ENCODE measurements around the gene CREBBP. TPM values are rescaled to one million over a fixed set of nuclear protein-coding genes. Genes with fewer than 3 reads are reported as not detected.

The CREBBP gene
- total and polyA plus RNA-seq, 9 of the 15 experiments (the other 6 are each of a cell fraction or from before 2014, with no cell fraction given), result 0.70 to 24.8 (median 5.6) TPM

DNA sequence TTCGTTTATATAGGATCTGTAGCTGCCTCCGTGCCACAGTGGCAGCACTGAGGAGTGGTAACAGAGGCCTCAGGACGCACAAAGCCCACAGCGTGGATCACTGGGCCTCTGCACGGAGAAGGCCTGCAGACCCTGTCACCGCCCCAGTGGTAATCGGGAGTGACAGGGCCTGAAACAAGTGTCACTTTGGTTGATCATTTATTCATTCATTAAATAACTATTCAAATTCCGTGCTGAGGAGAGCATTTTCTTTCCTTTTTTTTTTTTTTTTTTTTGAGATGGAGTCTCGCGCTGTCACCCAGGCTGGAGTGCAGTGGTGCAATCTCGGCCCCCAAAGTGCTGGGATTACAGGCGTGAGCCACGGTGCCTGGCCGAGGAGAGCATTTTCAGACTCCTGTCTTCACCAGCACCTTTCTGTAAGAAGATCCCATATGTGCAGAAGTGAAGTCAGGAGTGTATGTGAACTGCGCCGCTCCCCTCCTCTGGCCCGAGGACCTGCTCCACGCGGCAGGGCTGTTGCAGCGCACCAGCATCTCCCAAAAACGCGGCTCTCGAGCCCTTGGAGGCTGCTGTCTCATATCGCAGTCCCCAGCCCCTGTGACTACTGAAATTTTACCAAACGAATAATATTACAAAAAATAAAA is 118.3 kb downstream of the CREBBP start (continued):
- TF ChIP-seq, protein P1, sequence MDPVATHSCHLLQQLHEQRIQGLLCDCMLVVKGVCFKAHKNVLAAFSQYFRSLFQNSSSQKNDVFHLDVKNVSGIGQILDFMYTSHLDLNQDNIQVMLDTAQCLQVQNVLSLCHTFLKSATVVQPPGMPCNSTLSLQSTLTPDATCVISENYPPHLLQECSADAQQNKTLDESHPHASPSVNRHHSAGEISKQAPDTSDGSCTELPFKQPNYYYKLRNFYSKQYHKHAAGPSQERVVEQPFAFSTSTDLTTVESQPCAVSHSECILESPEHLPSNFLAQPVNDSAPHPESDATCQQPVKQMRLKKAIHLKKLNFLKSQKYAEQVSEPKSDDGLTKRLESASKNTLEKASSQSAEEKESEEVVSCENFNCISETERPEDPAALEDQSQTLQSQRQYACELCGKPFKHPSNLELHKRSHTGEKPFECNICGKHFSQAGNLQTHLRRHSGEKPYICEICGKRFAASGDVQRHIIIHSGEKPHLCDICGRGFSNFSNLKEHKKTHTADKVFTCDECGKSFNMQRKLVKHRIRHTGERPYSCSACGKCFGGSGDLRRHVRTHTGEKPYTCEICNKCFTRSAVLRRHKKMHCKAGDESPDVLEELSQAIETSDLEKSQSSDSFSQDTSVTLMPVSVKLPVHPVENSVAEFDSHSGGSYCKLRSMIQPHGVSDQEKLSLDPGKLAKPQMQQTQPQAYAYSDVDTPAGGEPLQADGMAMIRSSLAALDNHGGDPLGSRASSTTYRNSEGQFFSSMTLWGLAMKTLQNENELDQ (CRISPR knock-in tag; IDR thresholded peaks at IDR 0.05; ENCODE audit: borderline replicate concordance), result no peak
- TF ChIP-seq ETV1 (tag; conservative IDR thresholded peaks at IDR 0.05; ENCODE audit: low read depth) (no peak), SETDB1 (IDR thresholded peaks at IDR 0.05; ENCODE audit: low read length) (no peak), CBX1 (IDR thresholded peaks at IDR 0.05; ENCODE audit: low read depth) (no peak), ZNF134 (CRISPR knock-in tag; conservative IDR thresholded peaks at IDR 0.05) (no peak), ERF (CRISPR knock-in tag; IDR thresholded peaks at IDR 0.05) (no peak), SNRNP70 (optimal IDR thresholded peaks at IDR 0.05; ENCODE audit: low read depth, low read length) (no peak), ZNF165 (CRISPR knock-in tag; IDR thresholded peaks at IDR 0.05; ENCODE audit: borderline replicate concordance) (no peak)
- TF ChIP-seq, protein P2, sequence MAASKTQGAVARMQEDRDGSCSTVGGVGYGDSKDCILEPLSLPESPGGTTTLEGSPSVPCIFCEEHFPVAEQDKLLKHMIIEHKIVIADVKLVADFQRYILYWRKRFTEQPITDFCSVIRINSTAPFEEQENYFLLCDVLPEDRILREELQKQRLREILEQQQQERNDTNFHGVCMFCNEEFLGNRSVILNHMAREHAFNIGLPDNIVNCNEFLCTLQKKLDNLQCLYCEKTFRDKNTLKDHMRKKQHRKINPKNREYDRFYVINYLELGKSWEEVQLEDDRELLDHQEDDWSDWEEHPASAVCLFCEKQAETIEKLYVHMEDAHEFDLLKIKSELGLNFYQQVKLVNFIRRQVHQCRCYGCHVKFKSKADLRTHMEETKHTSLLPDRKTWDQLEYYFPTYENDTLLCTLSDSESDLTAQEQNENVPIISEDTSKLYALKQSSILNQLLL (CRISPR knock-in tag; IDR thresholded peaks at IDR 0.05; ENCODE audit: borderline replicate concordance), result no peak

Data from K562 (cell line).